C4-2B (cell line): ENCODE measurements around the gene TEX13C.

Experiments used
- ZFX ChIP-seq: fragments of 450-650 bp; IDR thresholded peaks from 2 replicates; pipeline ENCODE4 v1.6.1; 2017
- TF ChIP-seq, protein P1 (sequence below): fragments of 450-650 bp; conservative IDR thresholded peaks from 2 replicates; pipeline ENCODE4 v1.5.1; 2017; ENCODE audit warnings: mild to moderate bottlenecking

DNA sequence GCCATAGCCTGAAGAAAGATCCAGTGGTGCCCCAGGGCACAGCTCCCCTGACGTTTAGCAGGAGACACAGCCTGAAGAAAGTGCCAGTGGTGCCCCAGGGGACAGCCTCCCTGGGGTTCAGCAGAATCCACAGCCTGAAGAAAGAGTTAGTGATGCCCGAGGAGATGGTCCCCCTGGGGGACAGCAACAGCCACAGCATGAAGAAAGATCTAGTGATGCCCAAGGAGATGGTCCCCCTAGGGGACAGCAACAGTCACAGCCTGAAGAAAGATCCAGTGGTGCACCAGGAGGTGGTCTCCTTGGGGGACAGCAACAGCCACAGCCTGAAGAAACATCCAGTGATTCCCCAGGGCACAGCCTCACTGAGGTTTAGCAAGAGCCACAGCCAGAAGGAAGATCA, 2.8 kb downstream of the TEX13C start:
- TF ChIP-seq, protein P1, sequence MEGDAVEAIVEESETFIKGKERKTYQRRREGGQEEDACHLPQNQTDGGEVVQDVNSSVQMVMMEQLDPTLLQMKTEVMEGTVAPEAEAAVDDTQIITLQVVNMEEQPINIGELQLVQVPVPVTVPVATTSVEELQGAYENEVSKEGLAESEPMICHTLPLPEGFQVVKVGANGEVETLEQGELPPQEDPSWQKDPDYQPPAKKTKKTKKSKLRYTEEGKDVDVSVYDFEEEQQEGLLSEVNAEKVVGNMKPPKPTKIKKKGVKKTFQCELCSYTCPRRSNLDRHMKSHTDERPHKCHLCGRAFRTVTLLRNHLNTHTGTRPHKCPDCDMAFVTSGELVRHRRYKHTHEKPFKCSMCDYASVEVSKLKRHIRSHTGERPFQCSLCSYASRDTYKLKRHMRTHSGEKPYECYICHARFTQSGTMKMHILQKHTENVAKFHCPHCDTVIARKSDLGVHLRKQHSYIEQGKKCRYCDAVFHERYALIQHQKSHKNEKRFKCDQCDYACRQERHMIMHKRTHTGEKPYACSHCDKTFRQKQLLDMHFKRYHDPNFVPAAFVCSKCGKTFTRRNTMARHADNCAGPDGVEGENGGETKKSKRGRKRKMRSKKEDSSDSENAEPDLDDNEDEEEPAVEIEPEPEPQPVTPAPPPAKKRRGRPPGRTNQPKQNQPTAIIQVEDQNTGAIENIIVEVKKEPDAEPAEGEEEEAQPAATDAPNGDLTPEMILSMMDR: no peak
- TF ChIP-seq ZFX: no peak
